Measurements from ENCODE around the gene GAL3ST3. TPM values are rescaled to one million over a fixed set of nuclear protein-coding genes. Genes with fewer than 3 reads are reported as not detected.

GAL3ST3 gene
- total RNA-seq, 1 donor from 2014 or later = 0.61 TPM

DNA sequence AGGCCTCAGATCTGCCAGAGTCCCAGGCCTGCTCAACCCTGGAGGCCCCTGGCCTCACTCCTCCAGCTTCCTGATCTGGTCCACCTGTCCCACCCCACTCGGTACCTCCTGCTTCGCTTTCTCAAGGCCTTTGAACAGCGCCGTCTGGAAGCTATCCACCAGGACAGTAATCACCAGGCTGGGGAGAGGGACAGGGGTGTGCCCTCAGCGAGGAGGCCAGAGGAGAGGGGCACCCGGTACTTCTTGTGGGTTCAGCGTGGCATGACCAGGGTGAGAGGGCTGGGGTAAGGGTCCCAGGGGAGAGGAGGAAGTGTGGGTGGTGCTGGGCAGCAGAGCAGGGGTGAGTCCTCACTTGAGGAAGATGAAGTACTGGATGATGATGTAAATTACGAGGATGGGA is 28.7 kb downstream of the GAL3ST3 start:
- FAIRE-seq (no peak), DNase-seq (ENCODE audit: low read depth) (no peak)
- H3K9me3 ChIP-seq (ENCODE audit: insufficient read depth, low read depth, low read length) = no peaks in the 10 kb centered on the region
- H3K4me1 ChIP-seq (ENCODE audit: insufficient read depth, low read length) = peaks cover 22% of the 10 kb centered on the region
- no peak overlapping the region for H3K9ac ChIP-seq (ENCODE audit: low read length)
- no peaks in the 10 kb centered on the region for H3K27me3 ChIP-seq (ENCODE audit: insufficient read depth, low read length)
- Mint-ChIP-seq H3K4me3 (ENCODE audit: unreplicated experiment) (no peak overlapping the region), H3K36me3 (ENCODE audit: low read depth, unreplicated experiment) (no peaks in the 10 kb centered on the region), H3K27ac (ENCODE audit: unreplicated experiment) (no peak overlapping the region), H3K9me3 (ENCODE audit: unreplicated experiment) (no peaks in the 10 kb centered on the region), H3K4me1 (ENCODE audit: low read depth, unreplicated experiment) (peaks cover 6% of the 10 kb centered on the region), H3K27me3 (ENCODE audit: low read depth, unreplicated experiment) (peaks cover 12% of the 10 kb centered on the region)
- no peaks in the 10 kb centered on the region for H4K20me1 ChIP-seq (ENCODE audit: insufficient read depth, low read length)
- no peaks in the 10 kb centered on the region for H3K36me3 ChIP-seq (ENCODE audit: insufficient read depth, low read length)
- H3K27ac ChIP-seq (ENCODE audit: low read depth, low read length) = no peak overlapping the region
- no peak for TF ChIP-seq CTCF (IDR thresholded peaks at IDR 0.05; ENCODE audit: insufficient read depth, low read depth, low read length)
- TF ChIP-seq EZH2 (IDR thresholded peaks at IDR 0.05; ENCODE audit: insufficient read depth, low read length) = no peak
- H3K4me3 ChIP-seq (ENCODE audit: insufficient read depth, low read depth, low read length) = no peak overlapping the region
- no peaks in the 10 kb centered on the region for H3K79me2 ChIP-seq (ENCODE audit: insufficient read depth, low read length)
- no peak overlapping the region for H2AFZ ChIP-seq (ENCODE audit: low read depth, low read length)
- no peak overlapping the region for H3K4me2 ChIP-seq (ENCODE audit: low read length)

- no peaks in the 10 kb centered on the region for H3K27me3 Mint-ChIP-seq (ENCODE audit: low read depth, unreplicated experiment)
- peaks cover 11% of the 10 kb centered on the region for H3K4me1 Mint-ChIP-seq (ENCODE audit: low read depth, unreplicated experiment)
- H3K36me3 ChIP-seq (ENCODE audit: insufficient read depth, low read length) = no peaks in the 10 kb centered on the region
- no peaks in the 10 kb centered on the region for H4K20me1 ChIP-seq (ENCODE audit: insufficient read depth, low read length)
- no peak overlapping the region for H3K9ac ChIP-seq (ENCODE audit: low read length)
- no peak overlapping the region for H3K4me3 ChIP-seq (ENCODE audit: insufficient read depth, low read depth, low read length)
- TF ChIP-seq EZH2 (IDR thresholded peaks at IDR 0.05; ENCODE audit: insufficient read depth, low read length) (no peak), CTCF (IDR thresholded peaks at IDR 0.05; ENCODE audit: insufficient read depth, low read depth, low read length) (no peak)
- H3K4me1 ChIP-seq (ENCODE audit: insufficient read depth, low read length) = peaks cover 29% of the 10 kb centered on the region
- H3K4me3 Mint-ChIP-seq (ENCODE audit: unreplicated experiment) = no peak overlapping the region
- no peaks in the 10 kb centered on the region for H3K79me2 ChIP-seq (ENCODE audit: insufficient read depth, low read length)
- H3K27me3 ChIP-seq (ENCODE audit: insufficient read depth, low read length) = no peaks in the 10 kb centered on the region
- FAIRE-seq (no peak), DNase-seq (ENCODE audit: low read depth) (no peak)
- no peaks in the 10 kb centered on the region for H3K9me3 Mint-ChIP-seq (ENCODE audit: unreplicated experiment)
- no peak overlapping the region for H3K4me2 ChIP-seq (ENCODE audit: low read length)
- no peaks in the 10 kb centered on the region for H3K9me3 ChIP-seq (ENCODE audit: insufficient read depth, low read depth, low read length)
- H2AFZ ChIP-seq (ENCODE audit: low read depth, low read length) = no peak overlapping the region
- no peak overlapping the region for H3K27ac Mint-ChIP-seq (ENCODE audit: unreplicated experiment)
- no peak overlapping the region for H3K27ac ChIP-seq (ENCODE audit: low read depth, low read length)
- H3K36me3 Mint-ChIP-seq (ENCODE audit: low read depth, unreplicated experiment) = no peaks in the 10 kb centered on the region
Measured at GRCh38 chr11:66017321-66017720, 31.6 kb downstream of the GAL3ST3 start.

DNA sequence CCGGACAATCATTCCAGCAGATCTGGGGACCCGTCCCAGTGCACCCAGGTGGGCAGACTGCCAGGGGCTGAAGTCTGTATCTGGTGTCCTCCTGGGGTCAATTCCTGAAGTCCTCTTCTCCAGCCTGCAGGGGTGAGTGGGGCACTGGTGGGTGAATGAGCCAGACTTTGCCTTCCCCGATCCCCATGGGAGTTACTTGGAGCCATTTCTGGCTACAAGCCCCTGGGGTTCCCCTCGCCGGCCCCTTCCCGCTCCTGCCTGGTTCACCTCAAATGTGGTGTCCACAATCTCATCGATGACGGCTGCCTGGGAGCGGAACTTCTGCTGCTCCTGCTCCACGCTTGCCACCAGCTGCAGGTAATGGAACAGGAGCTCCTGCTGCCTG is 32.2 kb downstream of the GAL3ST3 start:
- H3K9me3 ChIP-seq (ENCODE audit: insufficient read depth, low read depth, low read length) = no peaks in the 10 kb centered on the region
- Mint-ChIP-seq H3K36me3 (ENCODE audit: low read depth, unreplicated experiment) (no peaks in the 10 kb centered on the region), H3K9me3 (ENCODE audit: unreplicated experiment) (no peaks in the 10 kb centered on the region), H3K4me1 (ENCODE audit: low read depth, unreplicated experiment) (peaks cover 11% of the 10 kb centered on the region), H3K4me3 (ENCODE audit: unreplicated experiment) (no peak overlapping the region), H3K27me3 (ENCODE audit: low read depth, unreplicated experiment) (no peaks in the 10 kb centered on the region), H3K27ac (ENCODE audit: unreplicated experiment) (no peak overlapping the region)
- no peak for FAIRE-seq
- H3K4me1 ChIP-seq (ENCODE audit: insufficient read depth, low read length) = peaks cover 29% of the 10 kb centered on the region
- no peaks in the 10 kb centered on the region for H3K36me3 ChIP-seq (ENCODE audit: insufficient read depth, low read length)
- H4K20me1 ChIP-seq (ENCODE audit: insufficient read depth, low read length) = no peaks in the 10 kb centered on the region
- H3K9ac ChIP-seq (ENCODE audit: low read length) = no peak overlapping the region
- H2AFZ ChIP-seq (ENCODE audit: low read depth, low read length) = no peak overlapping the region
- no peaks in the 10 kb centered on the region for H3K79me2 ChIP-seq (ENCODE audit: insufficient read depth, low read length)
- no peak overlapping the region for H3K27ac ChIP-seq (ENCODE audit: low read depth, low read length)
- no peak overlapping the region for H3K4me3 ChIP-seq (ENCODE audit: insufficient read depth, low read depth, low read length)
- no peaks in the 10 kb centered on the region for H3K27me3 ChIP-seq (ENCODE audit: insufficient read depth, low read length)
- TF ChIP-seq EZH2 (IDR thresholded peaks at IDR 0.05; ENCODE audit: insufficient read depth, low read length) = no peak
- no peak overlapping the region for H3K4me2 ChIP-seq (ENCODE audit: low read length)
- no peak for DNase-seq (ENCODE audit: low read depth)
